ENCODE results near the gene SPATA33.

Gene SPATA33

GRCh38 chr16:89657442-89658220, at the start of gene SPATA33, which contains the start of gene CHMP1A:
SPATA33 (plus strand) TSS chr16:89657836; CDS start chr16:89657912, 76 bp downstream.
CHMP1A (minus strand) TSS chr16:89657708; CDS start chr16:89657588, 120 bp downstream.
- DNase-seq, result peak; percentile 72 to 85

DNA sequence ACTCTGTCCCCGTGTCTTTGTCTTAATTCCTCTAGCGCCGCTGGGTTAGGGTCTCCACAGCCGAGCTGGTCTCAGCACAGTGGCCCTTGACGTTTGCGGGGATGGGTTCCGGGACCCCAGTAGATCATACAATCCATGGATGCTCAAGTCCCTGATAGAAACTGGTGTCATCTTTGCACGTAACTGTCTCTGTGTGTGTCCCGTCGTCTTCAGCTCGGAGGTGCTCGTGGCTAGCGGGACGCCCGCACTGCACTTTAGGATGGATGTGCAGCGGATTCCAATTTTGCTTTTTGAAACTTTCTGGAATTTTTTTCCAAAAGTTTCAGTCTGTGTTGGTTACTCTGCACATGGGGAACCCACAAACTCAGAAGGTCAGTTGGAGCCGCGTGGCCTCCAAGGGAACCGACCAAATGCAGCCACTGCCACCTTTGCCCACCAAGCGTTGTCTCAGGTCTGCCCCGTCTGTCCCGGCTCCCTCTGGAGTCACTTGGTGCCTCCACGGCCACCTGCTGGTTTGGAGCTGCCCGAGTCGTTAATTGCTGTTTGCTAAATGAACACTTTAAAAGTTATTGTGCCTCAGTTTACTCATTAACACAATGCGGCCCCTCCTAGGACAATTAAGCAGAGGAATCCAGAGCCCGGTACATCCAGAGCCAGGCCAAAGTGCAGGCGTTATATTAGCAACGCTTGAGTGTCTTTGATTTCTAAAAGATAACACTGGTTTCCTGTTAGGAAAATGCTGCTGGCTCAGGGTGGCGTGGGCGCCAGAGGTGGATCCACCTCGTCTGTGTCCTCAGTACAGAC, 49.5 kb upstream of the SPATA33 start:
- DNase-seq, result no peak

DNA sequence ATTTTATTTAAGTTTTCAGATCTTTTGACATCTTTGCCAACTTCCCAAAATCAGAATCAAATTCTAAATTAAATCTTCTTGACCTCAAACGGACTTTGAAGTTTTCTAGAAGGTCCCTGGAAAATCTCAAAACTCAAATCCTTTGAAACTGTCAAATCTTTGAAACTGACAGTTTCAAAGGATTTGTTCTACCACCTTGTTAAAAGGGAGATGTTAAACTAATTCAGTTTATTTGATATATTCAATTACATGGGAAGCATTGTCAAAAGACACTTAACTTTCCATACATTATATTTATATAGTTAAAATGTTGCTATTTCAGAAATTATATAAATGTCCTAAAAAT, 47.6 kb upstream of the SPATA33 start:
- no peak for DNase-seq

DNA sequence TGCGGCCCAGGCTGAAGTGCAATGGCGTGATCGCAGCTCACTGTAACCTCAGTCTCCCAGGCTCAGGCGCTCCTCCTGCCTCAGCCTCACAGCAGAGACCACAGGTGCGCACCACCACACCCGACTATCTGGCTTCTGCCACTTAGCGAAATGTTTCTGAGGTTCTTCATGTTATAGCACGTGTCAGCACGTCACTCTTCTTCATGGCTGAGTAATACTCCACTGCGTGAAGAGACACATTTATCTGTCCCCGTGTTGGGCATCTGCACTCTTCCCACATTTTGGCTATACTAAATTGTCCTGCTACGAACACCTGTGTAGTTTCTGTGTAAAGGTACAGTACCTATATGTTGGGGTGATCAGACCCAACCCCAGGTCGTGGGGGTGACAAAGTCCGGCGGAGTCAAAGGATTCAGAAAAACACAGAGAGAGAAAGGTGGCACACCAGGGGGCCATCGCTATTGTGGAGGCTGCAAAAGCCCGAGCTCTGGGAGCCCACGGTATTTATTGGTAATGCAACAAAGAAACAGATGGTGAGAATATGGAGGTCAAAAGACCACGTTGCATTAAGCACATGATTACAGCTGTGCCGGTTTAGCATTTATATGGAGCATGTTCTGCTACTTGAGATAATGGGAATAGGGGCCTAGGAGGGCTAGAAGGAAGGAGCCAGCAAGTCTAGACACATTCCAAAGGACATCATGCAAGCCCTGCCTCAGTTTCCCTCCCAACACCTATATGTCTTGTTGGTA, 45.0 kb upstream of the SPATA33 start:
- no peak for DNase-seq

DNA sequence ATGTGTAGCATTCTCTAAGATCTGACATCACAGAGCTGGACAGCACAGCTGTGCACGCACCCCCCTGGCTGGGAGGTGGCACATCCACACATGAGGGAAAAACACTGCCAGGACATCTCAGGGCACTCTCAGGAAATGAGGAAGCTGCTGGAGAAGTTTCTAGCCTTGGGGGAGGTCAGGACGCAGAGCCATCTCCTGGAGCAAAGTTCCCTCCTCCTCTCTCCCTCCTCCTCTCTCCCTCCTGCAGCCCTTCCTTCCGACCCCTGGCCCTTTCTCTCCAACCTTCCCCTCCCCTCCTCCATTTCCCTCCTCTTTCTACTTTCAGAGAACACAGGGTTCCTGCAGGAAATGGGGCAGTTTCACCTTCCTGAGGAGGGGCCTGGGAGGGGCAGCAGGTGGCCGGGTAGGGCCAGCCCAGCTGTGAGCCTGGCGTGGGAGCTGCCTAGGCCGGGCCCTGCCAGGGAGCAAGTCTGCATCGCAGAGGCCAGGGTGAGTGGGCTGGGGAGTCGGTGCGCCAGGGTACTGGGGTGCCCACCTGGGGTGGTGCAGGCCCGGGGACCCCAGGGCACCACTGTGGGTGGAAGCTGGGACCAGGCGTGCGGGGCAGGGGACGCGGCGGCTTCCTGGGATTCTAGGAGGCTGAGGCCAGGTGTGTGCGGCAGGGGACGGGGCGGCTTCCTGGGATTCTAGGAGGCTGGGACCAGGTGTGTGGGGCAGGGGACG, 44.2 kb upstream of the SPATA33 start, which contains the start of gene DPEP1:
Gene DPEP1, plus strand, starts transcription at position 412 of the 723 bp plus-strand sequence. CDS start 16,769 bp downstream, outside the sequence.
- no peak for DNase-seq

GRCh38 chr16:89613954-89614459, 43.6 kb upstream of the SPATA33 start:
- no peak for DNase-seq

DNA sequence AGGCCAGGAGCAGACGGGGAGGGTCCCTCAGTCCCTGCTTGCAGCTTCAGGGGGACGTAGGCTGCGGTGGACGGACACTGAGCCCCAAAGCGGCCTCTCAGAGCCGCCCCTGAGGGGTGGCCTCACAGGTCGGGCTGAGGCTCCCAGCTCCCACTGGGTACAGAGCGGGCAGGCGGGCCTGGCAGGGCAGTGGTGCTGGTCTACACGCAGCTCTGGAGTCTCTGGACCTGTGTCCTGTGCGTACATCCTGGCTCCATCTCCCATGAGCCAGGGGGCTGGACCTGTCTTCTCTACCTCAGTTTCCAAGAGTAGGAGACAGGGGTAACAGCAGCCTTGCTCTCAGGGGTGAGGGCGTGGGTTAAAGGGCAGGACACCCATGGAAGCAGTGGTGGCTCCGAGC, 42.5 kb upstream of the SPATA33 start:
- no peak for DNase-seq

DNA sequence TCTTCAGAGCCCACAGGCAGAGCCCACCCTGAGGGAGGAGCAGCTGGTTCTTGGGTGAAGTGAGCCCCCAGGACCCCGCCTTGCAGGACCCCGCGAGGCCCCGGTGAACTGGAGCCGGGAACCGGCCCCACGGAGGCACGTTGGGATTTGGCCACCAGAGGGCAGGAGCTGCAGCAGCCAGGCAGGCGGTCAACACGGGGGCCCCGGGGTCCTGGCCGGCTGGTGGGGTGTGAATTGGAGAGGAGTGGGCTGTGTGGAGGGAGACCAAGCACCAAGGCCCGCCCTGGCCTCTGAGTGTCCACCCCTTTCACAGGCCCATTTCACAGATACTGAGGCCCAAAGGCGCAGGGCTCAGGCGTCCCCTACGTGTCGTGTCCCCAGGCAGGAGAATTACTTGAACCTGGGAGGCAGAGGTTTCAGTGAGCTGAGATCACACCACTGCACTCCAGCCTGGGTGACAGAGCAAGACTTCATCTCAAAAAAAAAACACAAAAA, 42.0 kb upstream of the SPATA33 start:
- DNase-seq, result no peak

DNA sequence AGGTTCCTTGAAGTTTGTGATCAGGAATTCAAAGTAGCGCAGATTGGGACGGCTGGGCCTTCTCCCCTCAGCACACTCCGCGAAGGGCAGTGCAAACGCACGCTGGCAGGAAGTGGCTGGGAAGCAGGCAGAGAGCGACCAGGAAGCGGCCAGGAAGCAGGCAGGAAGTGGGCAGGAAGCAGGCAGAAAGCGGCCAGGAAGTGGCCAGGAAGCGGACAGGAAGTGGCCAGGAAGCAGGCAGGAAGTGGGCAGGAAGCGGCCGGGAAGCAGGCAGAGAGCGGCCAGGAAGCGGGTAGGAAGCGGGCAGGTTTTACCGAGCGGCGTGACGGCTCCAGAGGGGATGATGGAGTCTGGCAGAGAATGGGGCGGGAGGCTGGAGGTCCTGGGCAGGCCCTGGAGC, 41.0 kb upstream of the SPATA33 start:
- no peak for DNase-seq

GRCh38 chr16:89617036-89617435, 40.6 kb upstream of the SPATA33 start:
- no peak for DNase-seq

GRCh38 chr16:89618109-89618998, 39.3 kb upstream of the SPATA33 start:
- no peak for DNase-seq

DNA sequence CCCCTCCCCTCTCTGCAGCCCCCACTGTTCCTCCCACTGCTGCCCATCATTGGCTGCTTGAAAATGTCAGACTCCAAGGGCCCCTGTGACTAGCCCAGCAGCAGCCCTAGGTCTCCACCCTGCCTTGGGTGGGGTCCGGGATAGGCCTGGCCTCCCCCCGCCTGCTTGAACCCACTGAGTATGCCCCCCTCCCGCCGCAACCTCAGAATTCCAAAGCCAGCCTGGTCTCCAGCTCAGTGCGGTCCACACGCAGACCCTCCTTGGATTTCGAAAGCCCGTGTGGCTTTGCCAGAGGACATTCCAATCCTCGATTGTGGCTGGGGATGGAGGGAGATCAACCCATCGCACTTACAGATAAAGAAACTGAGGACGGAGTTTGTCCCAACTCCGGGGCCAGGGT, 37.8 kb upstream of the SPATA33 start:
- DNase-seq, result no peak

DNA sequence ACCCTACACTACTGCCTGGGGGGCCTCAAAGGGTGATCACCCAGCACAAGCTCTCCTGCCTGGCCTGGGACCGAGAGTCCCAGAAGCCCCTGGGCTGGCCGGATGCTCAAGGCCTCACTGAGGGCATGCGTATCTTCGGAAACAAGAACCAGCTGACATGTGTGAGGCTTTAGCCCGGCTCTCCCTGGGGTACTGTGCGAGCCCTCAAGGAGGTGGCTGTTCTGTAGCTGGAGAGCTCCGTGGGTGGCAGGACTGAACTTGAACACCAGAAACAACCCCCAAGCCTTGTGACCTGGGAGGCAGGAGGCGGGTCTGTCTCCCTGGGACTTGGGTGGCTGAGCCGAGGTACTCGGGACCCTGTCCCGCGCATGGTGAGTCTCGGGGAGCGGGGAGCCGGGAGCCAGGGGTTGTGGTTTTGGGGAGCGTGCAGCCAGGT, 37.2 kb upstream of the SPATA33 start:
- DNase-seq, result no peak

- no peak for DNase-seq
These were observed 36.4 kb upstream of the SPATA33 start for GRCh38 chr16:89621136-89621697.

DNA sequence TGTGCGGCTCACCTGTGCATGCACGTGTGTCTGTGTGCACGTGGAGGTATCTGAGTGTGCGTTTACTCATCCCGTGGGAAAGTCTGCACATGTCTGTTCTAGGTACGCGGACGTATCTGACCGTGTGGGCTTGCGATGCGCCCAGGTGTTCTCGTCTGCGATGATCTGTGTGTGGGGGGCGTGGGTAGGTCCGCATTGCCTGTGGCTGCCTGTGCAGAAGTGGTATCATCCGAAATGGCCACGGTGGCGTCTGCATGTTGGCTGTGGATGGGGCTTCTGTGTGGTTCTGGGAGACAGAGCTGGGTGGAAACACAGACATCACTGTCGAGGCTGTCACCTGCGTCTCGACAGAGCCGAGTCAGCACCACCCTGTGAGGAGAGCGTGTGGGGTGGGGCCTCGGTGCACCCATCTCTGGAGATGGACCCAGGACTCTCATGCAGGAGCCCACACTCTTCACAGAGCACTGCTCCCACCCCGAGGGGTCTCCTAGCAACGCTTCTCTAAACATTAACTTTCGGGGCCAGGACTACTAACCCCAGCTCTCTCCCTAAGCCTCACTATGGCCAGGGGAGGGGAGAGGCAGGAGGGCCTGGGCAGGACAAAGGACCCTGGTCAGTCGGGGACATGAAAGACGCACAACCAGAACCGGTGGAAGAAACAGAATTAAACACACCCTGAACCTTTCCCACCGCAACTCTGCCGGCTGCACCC, 35.8 kb upstream of the SPATA33 start:
- no peak for DNase-seq

GRCh38 chr16:89623511-89624261, 34.0 kb upstream of the SPATA33 start:
- DNase-seq, result no peak

DNA sequence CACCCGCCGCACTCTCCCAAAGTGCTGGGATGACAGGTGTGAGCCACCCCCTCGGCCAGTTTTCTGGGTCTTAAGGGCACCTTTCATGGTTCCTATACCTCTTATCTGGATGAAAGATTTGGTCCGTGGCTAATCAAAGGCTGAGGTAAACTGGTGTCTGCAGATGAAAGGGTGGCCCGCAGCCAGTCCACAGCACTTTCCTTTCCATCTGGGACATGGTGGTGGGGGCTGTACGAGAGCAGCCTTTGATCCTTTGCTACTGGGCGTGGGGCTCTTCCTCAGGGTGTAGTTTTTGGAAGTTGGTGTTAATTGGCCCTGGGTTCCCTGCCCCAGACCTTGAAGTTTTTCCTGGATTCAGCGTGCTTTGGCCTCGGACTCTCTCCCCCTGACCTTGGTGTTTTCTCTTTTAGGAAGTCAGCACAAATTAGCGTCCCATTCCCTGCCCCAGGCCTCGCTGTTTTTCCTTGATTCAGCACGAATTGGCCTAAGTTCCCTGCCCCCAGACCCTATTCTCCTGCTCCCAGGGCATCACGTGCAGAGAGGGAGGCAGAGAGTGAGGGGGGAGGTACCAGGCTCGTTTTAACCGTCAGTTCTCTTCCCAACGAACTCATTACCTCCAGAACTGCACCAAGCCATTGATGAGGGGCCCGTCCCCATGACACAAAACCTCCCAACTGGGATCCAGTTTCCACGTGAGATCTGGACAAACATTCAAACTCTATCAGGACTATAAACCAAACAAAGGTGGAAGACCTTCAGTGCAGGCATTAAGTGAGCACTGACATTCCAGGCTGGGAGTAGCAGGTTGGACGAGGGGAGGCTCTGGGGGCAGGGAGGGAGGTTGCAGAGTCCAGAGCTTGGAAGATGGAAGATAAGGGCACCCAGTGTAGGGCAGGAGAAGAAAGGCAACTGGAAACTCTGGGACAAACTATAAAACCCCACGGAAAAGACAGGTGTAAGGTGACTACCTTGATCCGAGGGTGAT, 32.6 kb upstream of the SPATA33 start:
- DNase-seq, result no peak
